ENCODE measurements around the gene CPLX1. TPM values are rescaled to one million over a fixed set of nuclear protein-coding genes. Genes with fewer than 3 reads are reported as not detected.
"Not testable (repeated sequence)": the region's sequence is repeated elsewhere in the genome, so short reads cannot be mapped to it uniquely, and the experiment has no call there.

Gene CPLX1
- total RNA-seq, 2 experiments from 2014 or later = 1.5 TPM

DNA sequence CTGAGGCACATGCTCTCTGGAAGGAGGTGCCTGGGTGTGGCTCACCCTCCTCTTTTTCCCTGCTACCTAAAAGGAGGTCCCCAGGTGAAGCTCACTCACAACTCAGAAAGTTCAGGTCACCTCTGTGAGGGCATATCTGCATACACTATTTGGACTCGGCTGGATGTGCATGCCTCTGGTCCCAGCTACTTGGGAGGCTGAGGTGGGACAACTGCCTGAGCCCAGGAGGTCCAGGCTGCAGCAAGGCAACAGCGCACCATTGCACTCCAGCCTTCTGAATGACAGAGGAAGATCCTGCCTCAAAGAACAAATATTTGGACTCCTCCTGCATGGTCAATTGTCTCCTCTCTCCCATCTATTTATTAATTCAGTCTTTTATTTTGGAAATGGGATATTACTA is 46.4 kb downstream of the CPLX1 start:
- ChIA-PET CTCF (interaction anchor here (1.7 kb wide), 1 partner anchor 13 kb away, joined by 3 read pairs; no protein-coding TSS in a partner anchor), POLR2A (no interaction called here)
- H3K27ac Mint-ChIP-seq = peak overlapping the region; percentile 95
- H3K4me3 Mint-ChIP-seq = peak overlapping the region; percentile 97
- no peak overlapping the region for H3K4me3 ChIP-seq (ENCODE audit: low read length)
- no peaks in the 10 kb centered on the region for H3K9me3 Mint-ChIP-seq
- H3K4me1 ChIP-seq (ENCODE audit: insufficient read depth, low read length) = peaks cover 65% of the 10 kb centered on the region
- ATAC-seq (ENCODE audit: poor library complexity) = no peak
- DNase-seq = no peak
- peaks cover 60% of the 10 kb centered on the region for H3K4me1 Mint-ChIP-seq (ENCODE audit: low read depth)
- TF ChIP-seq, protein P1, sequence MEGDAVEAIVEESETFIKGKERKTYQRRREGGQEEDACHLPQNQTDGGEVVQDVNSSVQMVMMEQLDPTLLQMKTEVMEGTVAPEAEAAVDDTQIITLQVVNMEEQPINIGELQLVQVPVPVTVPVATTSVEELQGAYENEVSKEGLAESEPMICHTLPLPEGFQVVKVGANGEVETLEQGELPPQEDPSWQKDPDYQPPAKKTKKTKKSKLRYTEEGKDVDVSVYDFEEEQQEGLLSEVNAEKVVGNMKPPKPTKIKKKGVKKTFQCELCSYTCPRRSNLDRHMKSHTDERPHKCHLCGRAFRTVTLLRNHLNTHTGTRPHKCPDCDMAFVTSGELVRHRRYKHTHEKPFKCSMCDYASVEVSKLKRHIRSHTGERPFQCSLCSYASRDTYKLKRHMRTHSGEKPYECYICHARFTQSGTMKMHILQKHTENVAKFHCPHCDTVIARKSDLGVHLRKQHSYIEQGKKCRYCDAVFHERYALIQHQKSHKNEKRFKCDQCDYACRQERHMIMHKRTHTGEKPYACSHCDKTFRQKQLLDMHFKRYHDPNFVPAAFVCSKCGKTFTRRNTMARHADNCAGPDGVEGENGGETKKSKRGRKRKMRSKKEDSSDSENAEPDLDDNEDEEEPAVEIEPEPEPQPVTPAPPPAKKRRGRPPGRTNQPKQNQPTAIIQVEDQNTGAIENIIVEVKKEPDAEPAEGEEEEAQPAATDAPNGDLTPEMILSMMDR (IDR thresholded peaks at IDR 0.05) = no peak
- H3K36me3 Mint-ChIP-seq (ENCODE audit: low read depth) = peaks cover 68% of the 10 kb centered on the region
- peaks cover 41% of the 10 kb centered on the region for H3K36me3 ChIP-seq (ENCODE audit: insufficient read depth, low read length)
- peaks cover 3 to 11% of the 10 kb centered on the region in 2 experiments for H3K27me3 ChIP-seq (ENCODE audit: control insufficient read depth in 1 of 2, insufficient read depth in 2 of 2, low read length in 2 of 2)
- intact Hi-C loops (cut with DNase I, micrococcal nuclease) = no loop called here
- H3K9me3 ChIP-seq (ENCODE audit: control insufficient read depth in 1 of 2, insufficient read depth in 1 of 2, low read length in 2 of 2) = peaks cover 0 to 5% of the 10 kb centered on the region in 2 experiments
- no peak overlapping the region for H3K27ac ChIP-seq (ENCODE audit: low read depth in 1 of 2, low read length in 2 of 2)
- peaks cover 9% of the 10 kb centered on the region for H3K27me3 Mint-ChIP-seq

DNA sequence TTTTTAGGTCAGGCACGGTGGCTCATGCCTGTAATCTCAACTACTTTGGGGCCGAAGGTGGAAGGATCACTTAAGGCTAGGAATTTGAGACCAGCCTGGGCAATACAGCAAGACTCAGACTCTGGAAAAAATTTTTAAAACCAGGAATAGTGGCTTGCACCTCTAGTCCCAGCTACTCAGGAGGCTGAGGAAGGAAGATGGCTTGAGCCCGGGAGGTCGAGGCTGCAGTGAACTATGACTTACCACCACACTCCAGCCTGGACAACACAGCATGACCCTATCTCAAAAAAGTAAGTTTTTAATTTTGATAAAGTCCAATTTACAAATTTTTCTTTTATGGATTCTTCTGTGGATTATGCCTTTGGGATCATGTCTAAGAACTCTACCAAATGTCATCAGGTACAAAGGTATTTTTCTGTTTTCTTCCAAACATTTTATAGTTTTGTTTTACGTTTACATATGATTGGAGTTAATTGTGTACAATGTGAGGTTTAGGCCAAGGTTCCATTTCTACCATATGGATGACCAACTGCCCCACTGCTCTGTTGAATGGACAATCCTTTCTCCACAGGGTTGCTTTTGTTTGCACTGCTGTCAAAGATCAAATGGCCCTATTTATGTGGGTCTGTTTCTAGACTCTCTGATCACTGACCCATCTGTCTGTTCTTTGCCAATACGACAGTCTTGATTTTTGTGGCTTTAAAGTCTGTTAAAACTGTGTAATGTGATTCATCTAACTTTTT is 48.2 kb downstream of the CPLX1 start:
- H3K27ac Mint-ChIP-seq = peak overlapping the region; percentile 80
- Histone ChIP-seq H3K36me3 (ENCODE audit: insufficient read depth, low read length) (peaks cover 48% of the 10 kb centered on the region), H3K4me1 (ENCODE audit: insufficient read depth, low read length) (peaks cover 83% of the 10 kb centered on the region), H3K9me3 (ENCODE audit: control insufficient read depth in 1 of 2, insufficient read depth in 1 of 2, low read length in 2 of 2) (no peaks in the 10 kb centered on the region), H3K4me3 (ENCODE audit: low read length) (no peak overlapping the region), H3K27ac (ENCODE audit: low read depth in 1 of 2, low read length in 2 of 2) (no peak overlapping the region), H3K27me3 (ENCODE audit: control insufficient read depth in 1 of 2, insufficient read depth in 2 of 2, low read length in 2 of 2) (no peaks in the 10 kb centered on the region)
- H3K27me3 Mint-ChIP-seq = no peaks in the 10 kb centered on the region
- peaks cover 69% of the 10 kb centered on the region for H3K4me1 Mint-ChIP-seq (ENCODE audit: low read depth)
- H3K4me3 Mint-ChIP-seq = peak overlapping the region; percentile 2
- no peak for DNase-seq
- peaks cover 76% of the 10 kb centered on the region for H3K36me3 Mint-ChIP-seq (ENCODE audit: low read depth)
- ATAC-seq (ENCODE audit: poor library complexity) = no peak
- H3K9me3 Mint-ChIP-seq = no peaks in the 10 kb centered on the region
- ChIA-PET CTCF (interaction anchor here (1.7 kb wide), 1 partner anchor 11 kb away, joined by 3 read pairs; no protein-coding TSS in a partner anchor), POLR2A (interaction anchor here (0.8 kb wide), 1 partner anchor 9 kb away, joined by 3 read pairs; no protein-coding TSS in a partner anchor)
- TF ChIP-seq, protein P1 (IDR thresholded peaks at IDR 0.05) = no peak
- intact Hi-C loops (cut with DNase I, micrococcal nuclease) = no loop called here

DNA sequence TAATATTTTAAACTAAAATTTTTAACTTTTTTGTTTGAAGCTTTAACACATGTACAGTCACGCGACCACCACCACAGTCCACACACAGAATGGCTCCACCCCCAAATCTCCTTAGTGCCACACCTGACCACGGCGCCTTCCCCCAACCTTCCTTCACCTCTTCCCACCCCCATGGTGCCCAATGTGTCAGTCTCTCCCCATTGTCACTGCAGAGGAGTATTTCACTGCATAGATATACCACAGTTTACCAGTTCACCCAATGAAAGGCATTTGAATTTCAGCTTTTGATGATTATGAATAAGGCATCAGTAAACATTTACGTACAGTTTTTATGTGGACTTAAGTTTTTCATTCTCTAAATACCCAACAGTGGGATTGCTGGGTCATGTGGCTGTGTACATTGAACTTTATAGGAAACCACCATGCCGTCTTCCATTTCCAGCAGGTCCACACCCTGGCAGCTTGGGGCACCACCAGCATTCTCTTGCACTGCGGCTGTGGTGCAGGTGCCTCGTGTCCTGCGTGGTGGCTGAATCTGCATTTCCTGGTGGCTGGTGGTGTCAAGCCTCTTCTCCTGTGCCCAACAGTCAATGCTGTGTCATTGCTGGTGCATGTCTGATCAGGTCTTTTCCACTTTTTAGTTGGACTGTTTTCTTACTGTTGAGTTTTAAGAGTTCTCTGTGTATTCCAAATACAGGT is 49.0 kb downstream of the CPLX1 start:
- POLR2A ChIA-PET = no interaction called here
- TF ChIP-seq, protein P1 (IDR thresholded peaks at IDR 0.05) = no peak
- no peaks in the 10 kb centered on the region for H3K9me3 Mint-ChIP-seq
- no peaks in the 10 kb centered on the region for H3K27me3 ChIP-seq (ENCODE audit: control insufficient read depth in 1 of 2, insufficient read depth in 2 of 2, low read length in 2 of 2)
- ATAC-seq (ENCODE audit: poor library complexity) (no peak), DNase-seq (no peak)
- H3K27me3 Mint-ChIP-seq = no peaks in the 10 kb centered on the region
- H3K36me3 Mint-ChIP-seq (ENCODE audit: low read depth) = peaks cover 76% of the 10 kb centered on the region
- H3K4me3 Mint-ChIP-seq = peak overlapping the region; percentile 62
- intact Hi-C loops (cut with DNase I, micrococcal nuclease) = no loop called here
- peak overlapping the region; percentile 80 for H3K27ac Mint-ChIP-seq
- H3K4me1 ChIP-seq (ENCODE audit: insufficient read depth, low read length) = peaks cover 76% of the 10 kb centered on the region
- H3K4me3 ChIP-seq (ENCODE audit: low read length) = no peak overlapping the region
- no peaks in the 10 kb centered on the region for H3K9me3 ChIP-seq (ENCODE audit: control insufficient read depth in 1 of 2, insufficient read depth in 1 of 2, low read length in 2 of 2)
- peaks cover 48% of the 10 kb centered on the region for H3K36me3 ChIP-seq (ENCODE audit: insufficient read depth, low read length)
- CTCF ChIA-PET = no interaction called here
- no peak overlapping the region for H3K27ac ChIP-seq (ENCODE audit: low read depth in 1 of 2, low read length in 2 of 2)
- H3K4me1 Mint-ChIP-seq (ENCODE audit: low read depth) = peaks cover 63% of the 10 kb centered on the region

DNA sequence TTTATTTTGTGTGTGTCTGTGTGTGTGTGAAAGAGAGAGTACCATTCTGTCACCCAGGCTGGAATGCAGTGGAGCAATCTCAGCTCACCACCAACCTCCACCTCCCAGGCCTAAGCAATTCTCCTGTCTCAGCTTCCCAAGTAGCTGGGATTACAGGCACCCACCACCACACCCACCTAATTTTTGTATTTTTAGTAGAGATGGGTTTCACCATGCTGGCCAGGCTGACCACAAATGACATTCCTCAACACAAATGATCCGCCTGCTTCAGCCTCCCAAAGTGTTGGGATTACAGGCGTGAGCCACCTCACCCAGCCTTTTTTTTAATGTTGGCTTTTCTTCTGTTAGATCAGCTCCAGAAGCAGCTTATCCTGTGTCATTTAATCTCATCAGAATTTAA is 50.4 kb downstream of the CPLX1 start:
- ChIA-PET CTCF (interaction anchor here (1.6 to 2.6 kb wide), 3 partner anchors 9 to 212 kb away, joined by 3 to 7 read pairs (median 4); no protein-coding TSS in a partner anchor), POLR2A (interaction anchor here (1.3 kb wide), 1 partner anchor 24 kb away, joined by 6 read pairs; no protein-coding TSS in a partner anchor)
- H3K9me3 Mint-ChIP-seq; H3K27me3 Mint-ChIP-seq; H3K27ac ChIP-seq (ENCODE audit: low read depth in 1 of 2, low read length in 2 of 2); DNase-seq; intact Hi-C loops (cut with DNase I, micrococcal nuclease); H3K4me3 ChIP-seq (ENCODE audit: low read length); H3K27me3 ChIP-seq (ENCODE audit: control insufficient read depth in 1 of 2, insufficient read depth in 2 of 2, low read length in 2 of 2); ATAC-seq (ENCODE audit: poor library complexity); H3K9me3 ChIP-seq (ENCODE audit: control insufficient read depth in 1 of 2, insufficient read depth in 1 of 2, low read length in 2 of 2): not testable (repeated sequence)
- H3K4me3 Mint-ChIP-seq = peak overlapping the region; percentile 11
- H3K27ac Mint-ChIP-seq = peak overlapping the region; percentile 66
- peaks cover 74% of the 10 kb centered on the region for H3K36me3 Mint-ChIP-seq (ENCODE audit: low read depth)
- H3K36me3 ChIP-seq (ENCODE audit: insufficient read depth, low read length) = peaks cover 59% of the 10 kb centered on the region
- H3K4me1 ChIP-seq (ENCODE audit: insufficient read depth, low read length) = peaks cover 74% of the 10 kb centered on the region
- peaks cover 60% of the 10 kb centered on the region for H3K4me1 Mint-ChIP-seq (ENCODE audit: low read depth)

Data from CD4-positive, alpha-beta T cell (primary cell).